GM23338 (cell line): ENCODE data around the gene TRIP10. TPM values are rescaled to one million over a fixed set of nuclear protein-coding genes. Genes with fewer than 3 reads are reported as not detected.

ENCODE experiments used
- ATAC-seq: fragments of 200-7000 bp; cut with Tn5 transposase; 3 replicates; pipeline ENCODE4 v1.9.1; 2020
- DNase-seq: peaks from one replicate; pipeline ENCODE4 v3.0.0-alpha.2; 2015; ENCODE audit warnings: low spot score
- H2AFZ ChIP-seq: fragments of 200-600 bp; sonication (generic); 2 replicates; pipeline ENCODE4 v1.8.0; 2016; ENCODE audit warnings: antibody characterized with exemption, mild to moderate bottlenecking, moderate library complexity
- H3F3A ChIP-seq: fragments of 200-600 bp; sonication (generic); replicated peaks from 2 replicates; pipeline ENCODE4 v1.8.0; 2017; ENCODE audit warnings: antibody characterized with exemption, mixed run types, low read depth
- H3K27ac ChIP-seq: fragments of 200-600 bp; sonication (generic); 2 replicates; pipeline ENCODE4 v1.6.1; 2016; ENCODE audit warnings: low read depth
- H3K27me3 ChIP-seq: fragments of 200-600 bp; sonication (generic); 2 replicates; pipeline ENCODE4 v1.8.0; 2016; ENCODE audit warnings: mild to moderate bottlenecking, mixed run types, moderate library complexity; ENCODE audit not compliant: insufficient read depth
- H3K36me3 ChIP-seq: fragments of 200-600 bp; sonication (generic); 2 replicates; pipeline ENCODE4 v1.8.0; 2016; ENCODE audit warnings: mild to moderate bottlenecking; ENCODE audit not compliant: insufficient read depth
- H3K4me1 ChIP-seq: fragments of 200-600 bp; sonication (generic); 2 replicates; pipeline ENCODE4 v1.8.0; 2016; ENCODE audit warnings: mild to moderate bottlenecking, moderate library complexity; ENCODE audit not compliant: insufficient read depth
- H3K4me2 ChIP-seq: fragments of 200-600 bp; sonication (generic); 2 replicates; pipeline ENCODE4 v1.7.1; 2017; ENCODE audit warnings: mixed run types
- H3K4me3 ChIP-seq: fragments of 200-600 bp; sonication (generic); 2 replicates; pipeline ENCODE4 v1.6.1; 2016; ENCODE audit warnings: mixed run types
- H3K79me2 ChIP-seq: fragments of 200-600 bp; sonication (generic); replicated peaks from 2 replicates; pipeline ENCODE4 v1.8.0; 2017; ENCODE audit warnings: mild to moderate bottlenecking; ENCODE audit not compliant: insufficient read depth
- H3K9me2 ChIP-seq: fragments of 200-600 bp; sonication (generic); 2 replicates; pipeline ENCODE4 v1.8.0; 2017; ENCODE audit not compliant: insufficient read depth
- H4K20me1 ChIP-seq: fragments of 200-600 bp; sonication (generic); replicated peaks from 2 replicates; pipeline ENCODE4 v1.8.0; 2017; ENCODE audit warnings: mild to moderate bottlenecking; ENCODE audit not compliant: insufficient read depth
- H3K27ac Mint-ChIP-seq: 2 replicates; pipeline ENCODE4 v1.8.0; 2020; ENCODE audit warnings: inconsistent platforms, mild to moderate bottlenecking, moderate library complexity, mixed read lengths
- H3K27me3 Mint-ChIP-seq: 3 replicates; pipeline ENCODE4 v1.8.0; 2022; ENCODE audit warnings: low read depth, mild to moderate bottlenecking, moderate library complexity, mixed read lengths, inconsistent platforms; ENCODE audit not compliant: insufficient read depth, poor library complexity
- H3K36me3 Mint-ChIP-seq: 3 replicates; pipeline ENCODE4 v1.8.0; 2021; ENCODE audit warnings: low read depth, mild to moderate bottlenecking, inconsistent platforms, moderate library complexity, mixed read lengths
- H3K4me1 Mint-ChIP-seq: 3 replicates; pipeline ENCODE4 v1.8.0; 2020; ENCODE audit warnings: mild to moderate bottlenecking, inconsistent platforms, mixed read lengths
- H3K4me3 Mint-ChIP-seq: 3 replicates; pipeline ENCODE4 v1.8.0; 2021; ENCODE audit warnings: moderate library complexity, mild to moderate bottlenecking, inconsistent platforms, mixed read lengths
- H3K9me3 Mint-ChIP-seq: 3 replicates; pipeline ENCODE4 v1.8.0; 2020; ENCODE audit warnings: moderate library complexity, mild to moderate bottlenecking, inconsistent platforms, mixed read lengths
- CREB1 ChIP-seq: fragments of 250-450 bp; sonication (Bioruptor Pico); IDR thresholded peaks from 2 replicates; pipeline ENCODE4 v1.5.0; 2020; ENCODE audit warnings: low read depth, mild to moderate bottlenecking, moderate library complexity
- EZH2 ChIP-seq: fragments of 200-600 bp; sonication (generic); IDR thresholded peaks from one replicate; pipeline ENCODE4 v1.8.0; 2017; ENCODE audit warnings: antibody characterized with exemption, mild to moderate bottlenecking, low read depth; ENCODE audit not compliant: unreplicated experiment
- EZH2phosphoT487 ChIP-seq: fragments of 200-600 bp; sonication (generic); IDR thresholded peaks from one replicate; pipeline ENCODE4 v1.8.1; 2018; ENCODE audit warnings: antibody characterized with exemption; ENCODE audit not compliant: unreplicated experiment
- JUNB ChIP-seq: IDR thresholded peaks from one replicate; pipeline ENCODE4 v1.6.1; 2016; ENCODE audit warnings: antibody characterized with exemption; ENCODE audit not compliant: unreplicated experiment
- NANOG ChIP-seq: IDR thresholded peaks from 2 replicates; pipeline ENCODE4 v1.6.1; 2016; ENCODE audit warnings: antibody characterized with exemption, borderline replicate concordance
- POLR2AphosphoS5 ChIP-seq: IDR thresholded peaks from 2 replicates; pipeline ENCODE4 v1.6.1; 2016; ENCODE audit warnings: antibody characterized with exemption, low read depth
- REST ChIP-seq: IDR thresholded peaks from one replicate; pipeline ENCODE4 v1.6.1; 2018; ENCODE audit warnings: antibody characterized with exemption; ENCODE audit not compliant: unreplicated experiment
- STAT1 ChIP-seq: IDR thresholded peaks from one replicate; pipeline ENCODE4 v1.6.1; 2016; ENCODE audit warnings: antibody characterized with exemption; ENCODE audit not compliant: unreplicated experiment
- ZNF114 ChIP-seq: fragments of 250-450 bp; sonication (Bioruptor Pico); IDR thresholded peaks from 2 replicates; pipeline ENCODE4 v1.5.0; 2020; ENCODE audit warnings: mild to moderate bottlenecking, moderate library complexity
- ZNF331 ChIP-seq: fragments of 250-450 bp; sonication (Bioruptor Pico); IDR thresholded peaks from 2 replicates; pipeline ENCODE4 v1.5.0; 2020; ENCODE audit warnings: low read depth, mild to moderate bottlenecking, moderate library complexity
- ZNF462 ChIP-seq: fragments of 250-450 bp; sonication (Bioruptor Pico); IDR thresholded peaks from 2 replicates; pipeline ENCODE4 v1.5.0; 2020; ENCODE audit warnings: mild to moderate bottlenecking, moderate library complexity
- polyA plus RNA-seq: library from polyadenylated mRNA; unstranded; fragments of >200 nt; fragmentation: Nextera tagmentation; extraction: Ambion mirVana; gene quantifications from 2 replicates; pipeline ENCODE4 v1.2.1, GENCODE V29; 2016
- total RNA-seq: library from RNA; depleted of rRNA; stranded (reverse); fragments of >200 nt; shearing (Covaris generic); gene quantifications from 2 replicates; pipeline ENCODE4 v1.2.3, GENCODE V29; 2014
- TF ChIP-seq, protein P1 (sequence below), 2 experiments: fragments of 200-600 bp in 1 of 2; sonication (generic) in 1 of 2; conservative IDR thresholded peaks; 2 replicates each; pipeline versions ENCODE4 v1.5.1 to v1.6.1; 2016 to 2017; ENCODE audit warnings: antibody characterized with exemption in 2 of 2, low read depth in 2 of 2, mild to moderate bottlenecking in 2 of 2, moderate library complexity in 1 of 2
- TF ChIP-seq, protein P2 (sequence below): IDR thresholded peaks from 2 replicates; pipeline ENCODE4 v1.6.1; 2016; ENCODE audit warnings: antibody characterized with exemption

TRIP10 gene
- total and polyA plus RNA-seq, 2 experiments from 2014 or later, result 56.8 to 68.5 TPM

GRCh38 chr19:6696239-6696820 is 43.1 kb upstream of the TRIP10 start (continued):
- no peak for TF ChIP-seq ZNF462 (CRISPR knock-in tag)
- TF ChIP-seq JUNB, result no peak
- no peak for TF ChIP-seq POLR2AphosphoS5

DNA sequence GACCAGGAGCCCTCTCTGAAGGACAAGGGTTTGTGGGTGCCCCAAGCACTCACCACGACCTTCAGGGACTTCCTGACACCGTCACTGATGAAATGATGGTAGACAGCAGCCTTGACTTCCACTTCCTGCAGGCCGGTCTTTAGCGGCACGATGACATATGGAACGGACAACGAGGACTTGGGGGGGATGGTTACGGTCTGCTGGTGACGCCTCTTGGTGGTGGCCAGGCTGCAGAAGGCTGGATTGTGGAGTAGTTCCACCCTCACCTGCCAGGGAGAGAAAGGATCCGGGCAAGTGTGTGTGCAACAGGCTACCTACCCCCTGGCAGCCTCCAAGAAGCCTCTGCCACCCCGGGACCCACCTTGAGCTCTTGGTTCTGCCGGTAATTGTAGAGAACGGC is 42.2 kb upstream of the TRIP10 start:
- H3K27me3 Mint-ChIP-seq, result peaks cover 6% of the 10 kb centered on the region
- Histone ChIP-seq H3K4me2 (no peak overlapping the region), H3K4me1 (no peaks in the 10 kb centered on the region), H3K4me3 (no peak overlapping the region), H3K27me3 (no peaks in the 10 kb centered on the region), H3K79me2 (no peaks in the 10 kb centered on the region), H3K9me2 (no peaks in the 10 kb centered on the region), H3F3A (no peaks in the 10 kb centered on the region), H3K27ac (no peak overlapping the region), H3K36me3 (no peaks in the 10 kb centered on the region), H2AFZ (no peak overlapping the region), H4K20me1 (no peaks in the 10 kb centered on the region)
- peaks cover 81% of the 10 kb centered on the region for H3K9me3 Mint-ChIP-seq
- no peak for DNase-seq
- no peaks in the 10 kb centered on the region for H3K4me1 Mint-ChIP-seq
- peaks cover 32% of the 10 kb centered on the region for H3K36me3 Mint-ChIP-seq
- no peak overlapping the region for H3K27ac Mint-ChIP-seq
- ATAC-seq, result no peak
- H3K4me3 Mint-ChIP-seq, result no peak overlapping the region
- no peak for TF ChIP-seq NANOG
- TF ChIP-seq, protein P1, sequence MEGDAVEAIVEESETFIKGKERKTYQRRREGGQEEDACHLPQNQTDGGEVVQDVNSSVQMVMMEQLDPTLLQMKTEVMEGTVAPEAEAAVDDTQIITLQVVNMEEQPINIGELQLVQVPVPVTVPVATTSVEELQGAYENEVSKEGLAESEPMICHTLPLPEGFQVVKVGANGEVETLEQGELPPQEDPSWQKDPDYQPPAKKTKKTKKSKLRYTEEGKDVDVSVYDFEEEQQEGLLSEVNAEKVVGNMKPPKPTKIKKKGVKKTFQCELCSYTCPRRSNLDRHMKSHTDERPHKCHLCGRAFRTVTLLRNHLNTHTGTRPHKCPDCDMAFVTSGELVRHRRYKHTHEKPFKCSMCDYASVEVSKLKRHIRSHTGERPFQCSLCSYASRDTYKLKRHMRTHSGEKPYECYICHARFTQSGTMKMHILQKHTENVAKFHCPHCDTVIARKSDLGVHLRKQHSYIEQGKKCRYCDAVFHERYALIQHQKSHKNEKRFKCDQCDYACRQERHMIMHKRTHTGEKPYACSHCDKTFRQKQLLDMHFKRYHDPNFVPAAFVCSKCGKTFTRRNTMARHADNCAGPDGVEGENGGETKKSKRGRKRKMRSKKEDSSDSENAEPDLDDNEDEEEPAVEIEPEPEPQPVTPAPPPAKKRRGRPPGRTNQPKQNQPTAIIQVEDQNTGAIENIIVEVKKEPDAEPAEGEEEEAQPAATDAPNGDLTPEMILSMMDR (conservative IDR thresholded peaks at IDR 0.05; ENCODE audit: low read depth in 2 of 2), result no peak
- TF ChIP-seq EZH2phosphoT487, result no peak
- no peak for TF ChIP-seq CREB1 (CRISPR knock-in tag)
- no peak for TF ChIP-seq EZH2
- TF ChIP-seq POLR2AphosphoS5, result no peak
- TF ChIP-seq ZNF331 (CRISPR knock-in tag), result no peak
- no peak for TF ChIP-seq STAT1
- TF ChIP-seq, protein P2, sequence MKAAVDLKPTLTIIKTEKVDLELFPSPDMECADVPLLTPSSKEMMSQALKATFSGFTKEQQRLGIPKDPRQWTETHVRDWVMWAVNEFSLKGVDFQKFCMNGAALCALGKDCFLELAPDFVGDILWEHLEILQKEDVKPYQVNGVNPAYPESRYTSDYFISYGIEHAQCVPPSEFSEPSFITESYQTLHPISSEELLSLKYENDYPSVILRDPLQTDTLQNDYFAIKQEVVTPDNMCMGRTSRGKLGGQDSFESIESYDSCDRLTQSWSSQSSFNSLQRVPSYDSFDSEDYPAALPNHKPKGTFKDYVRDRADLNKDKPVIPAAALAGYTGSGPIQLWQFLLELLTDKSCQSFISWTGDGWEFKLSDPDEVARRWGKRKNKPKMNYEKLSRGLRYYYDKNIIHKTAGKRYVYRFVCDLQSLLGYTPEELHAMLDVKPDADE, result no peak
- no peak for TF ChIP-seq JUNB
- no peak for TF ChIP-seq ZNF114 (CRISPR knock-in tag)
- no peak for TF ChIP-seq REST
